ENCODE data around the gene CPVL. TPM values are rescaled to one million over a fixed set of nuclear protein-coding genes. Genes with fewer than 3 reads are reported as not detected.
"Not testable (repeated sequence)": the region's sequence is repeated elsewhere in the genome, so short reads cannot be mapped to it uniquely, and the experiment has no call there.

Gene CPVL
- total RNA-seq, 2 experiments from 2014 or later, result not detected

DNA sequence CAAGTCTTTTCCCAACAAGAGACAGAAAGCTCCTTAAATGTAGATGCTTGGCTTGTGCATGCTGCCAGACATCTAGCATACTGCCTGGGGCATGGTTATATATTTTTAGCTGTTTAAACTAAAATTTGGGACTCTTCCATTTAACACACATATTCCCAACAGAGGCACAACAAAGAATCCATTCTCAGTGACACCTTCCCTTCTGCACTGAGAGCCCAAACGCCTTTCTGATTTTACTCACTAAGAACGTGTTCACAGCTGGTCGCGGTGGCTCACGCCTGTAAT, 49.9 kb downstream of the CPVL start:
- Mint-ChIP-seq H3K4me1 (ENCODE audit: low read depth) (peaks cover 3% of the 10 kb centered on the region), H3K36me3 (ENCODE audit: low read depth) (no peaks in the 10 kb centered on the region), H3K4me3 (no peak overlapping the region), H3K27ac (no peak overlapping the region), H3K27me3 (ENCODE audit: low read depth) (peaks cover 3% of the 10 kb centered on the region), H3K9me3 (no peaks in the 10 kb centered on the region)
- DNase-seq, result no peak
- CTCF ChIA-PET, result interaction anchor here (1.0 to 6.2 kb wide), 2 partner anchors 173 to 175 kb away, joined by 5 to 45 read pairs; no protein-coding TSS in a partner anchor
- intact Hi-C loops (cut with micrococcal nuclease), result no loop called here

DNA sequence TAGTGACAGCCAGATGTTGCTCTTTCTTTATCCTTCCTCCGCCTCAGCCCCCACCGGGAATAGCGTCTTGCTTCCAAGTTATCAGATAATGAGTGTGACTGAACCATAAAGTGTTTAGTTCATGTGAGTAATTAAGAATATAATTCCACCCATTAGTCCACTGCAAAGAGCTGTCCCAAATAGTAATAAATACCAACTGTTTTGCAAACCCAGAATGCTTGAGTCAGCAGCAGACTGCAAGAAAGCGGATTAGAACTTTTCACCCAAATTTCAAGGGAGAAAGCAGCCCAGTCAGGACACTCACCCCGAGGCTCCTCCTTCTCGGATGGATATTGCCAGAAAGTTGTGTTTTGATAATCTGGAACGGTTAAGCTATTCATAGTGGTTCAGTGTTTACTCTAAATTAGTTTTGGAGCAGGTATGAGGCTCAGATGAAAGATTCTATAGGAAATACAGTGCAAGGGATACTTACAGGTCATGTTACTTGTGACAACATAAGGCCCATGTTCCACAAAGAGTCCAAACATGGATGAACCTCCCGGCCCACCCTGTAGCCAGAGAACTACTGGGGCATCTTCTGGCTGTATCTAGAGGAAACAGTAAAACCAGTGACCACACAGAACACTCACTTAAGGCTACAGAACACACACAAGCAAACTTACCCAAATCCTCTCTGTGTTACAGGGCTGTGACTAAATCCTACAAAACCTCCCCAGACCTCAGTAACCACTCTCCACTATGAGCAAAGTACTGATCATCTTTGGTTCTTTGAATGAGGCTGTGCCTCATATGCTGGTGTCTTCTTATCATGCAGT, 50.5 kb downstream of the CPVL start:
- peaks cover 3% of the 10 kb centered on the region for H3K27me3 Mint-ChIP-seq (ENCODE audit: low read depth)
- no peak for DNase-seq
- H3K9me3 Mint-ChIP-seq, result no peaks in the 10 kb centered on the region
- H3K27ac Mint-ChIP-seq, result no peak overlapping the region
- H3K4me3 Mint-ChIP-seq, result no peak overlapping the region
- intact Hi-C loops (cut with micrococcal nuclease), result no loop called here
- H3K36me3 Mint-ChIP-seq (ENCODE audit: low read depth), result no peaks in the 10 kb centered on the region
- H3K4me1 Mint-ChIP-seq (ENCODE audit: low read depth), result peaks cover 8% of the 10 kb centered on the region
- CTCF ChIA-PET, result interaction anchor here (1.0 to 1.1 kb wide), 2 partner anchors 139 to 172 kb away, joined by 3 to 5 read pairs; no protein-coding TSS in a partner anchor

DNA sequence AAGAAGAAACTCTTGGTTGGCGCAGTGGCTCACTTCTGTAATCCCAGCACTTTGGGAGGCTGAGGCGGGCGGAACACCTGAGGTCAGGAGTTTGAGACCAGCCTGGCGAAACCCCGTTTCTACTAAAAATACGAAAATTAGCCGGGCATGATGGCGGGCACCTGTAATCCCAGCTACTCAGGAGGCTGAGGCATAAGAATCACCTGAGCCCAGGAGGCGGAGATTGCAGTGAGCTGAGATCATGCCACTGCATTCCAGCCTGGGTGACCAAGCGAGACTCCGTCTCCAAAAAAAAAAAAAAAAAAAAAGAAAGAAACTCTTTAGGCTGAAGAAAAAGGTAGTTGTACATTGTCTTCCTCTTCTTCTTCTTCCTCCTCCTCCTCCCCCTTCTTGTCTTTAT, 53.2 kb downstream of the CPVL start:
- peaks cover 13% of the 10 kb centered on the region for H3K4me1 Mint-ChIP-seq (ENCODE audit: low read depth)
- intact Hi-C loops (cut with micrococcal nuclease), result loop anchor here (5.0 kb wide), 3 partner anchors 41 to 934 kb away; partner anchors contain the start of genes FKBP14 and PLEKHA8
- DNase-seq; H3K36me3 Mint-ChIP-seq (ENCODE audit: low read depth); H3K4me3 Mint-ChIP-seq; H3K9me3 Mint-ChIP-seq; H3K27me3 Mint-ChIP-seq (ENCODE audit: low read depth); H3K27ac Mint-ChIP-seq: not testable (repeated sequence)
- CTCF ChIA-PET, result interaction anchor here (1.0 to 1.7 kb wide), 3 partner anchors 13 to 171 kb away, joined by 3 to 6 read pairs (median 3); no protein-coding TSS in a partner anchor

DNA sequence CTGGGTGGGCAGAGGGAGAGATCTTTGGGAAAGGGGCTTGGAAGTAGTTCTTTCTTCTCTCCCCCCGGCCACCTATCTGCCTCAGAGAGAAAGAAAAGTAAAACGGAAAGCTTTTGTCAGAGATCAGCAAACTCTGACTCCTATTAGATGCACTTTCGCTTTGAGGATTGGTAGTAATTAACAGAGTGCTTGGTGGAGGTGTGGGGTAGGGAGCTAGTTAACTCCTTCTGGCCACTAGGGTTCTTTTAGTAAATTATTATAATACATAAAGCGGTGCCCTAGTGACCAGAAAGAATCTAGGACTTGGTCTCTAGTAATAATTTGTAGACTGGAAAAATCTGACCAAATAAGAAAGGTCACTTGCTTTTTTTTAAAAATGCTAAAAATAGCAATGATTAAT, 54.6 kb downstream of the CPVL start:
- peak; percentile 21 for DNase-seq
- CTCF ChIA-PET, result interaction anchor here (1.1 to 2.9 kb wide), 7 partner anchors 10 to 169 kb away, joined by 3 to 15 read pairs (median 10); no protein-coding TSS in a partner anchor
- Mint-ChIP-seq H3K4me3 (peak overlapping the region; percentile 78), H3K36me3 (ENCODE audit: low read depth) (no peaks in the 10 kb centered on the region), H3K27ac (peak overlapping the region; percentile 86), H3K27me3 (ENCODE audit: low read depth) (peaks cover 3% of the 10 kb centered on the region), H3K4me1 (ENCODE audit: low read depth) (peaks cover 13% of the 10 kb centered on the region), H3K9me3 (no peaks in the 10 kb centered on the region)
- intact Hi-C loops (cut with micrococcal nuclease), result loop anchor here (1.0 to 5.0 kb wide), 4 partner anchors 39 to 936 kb away; partner anchors contain the start of genes FKBP14 and PLEKHA8

DNA sequence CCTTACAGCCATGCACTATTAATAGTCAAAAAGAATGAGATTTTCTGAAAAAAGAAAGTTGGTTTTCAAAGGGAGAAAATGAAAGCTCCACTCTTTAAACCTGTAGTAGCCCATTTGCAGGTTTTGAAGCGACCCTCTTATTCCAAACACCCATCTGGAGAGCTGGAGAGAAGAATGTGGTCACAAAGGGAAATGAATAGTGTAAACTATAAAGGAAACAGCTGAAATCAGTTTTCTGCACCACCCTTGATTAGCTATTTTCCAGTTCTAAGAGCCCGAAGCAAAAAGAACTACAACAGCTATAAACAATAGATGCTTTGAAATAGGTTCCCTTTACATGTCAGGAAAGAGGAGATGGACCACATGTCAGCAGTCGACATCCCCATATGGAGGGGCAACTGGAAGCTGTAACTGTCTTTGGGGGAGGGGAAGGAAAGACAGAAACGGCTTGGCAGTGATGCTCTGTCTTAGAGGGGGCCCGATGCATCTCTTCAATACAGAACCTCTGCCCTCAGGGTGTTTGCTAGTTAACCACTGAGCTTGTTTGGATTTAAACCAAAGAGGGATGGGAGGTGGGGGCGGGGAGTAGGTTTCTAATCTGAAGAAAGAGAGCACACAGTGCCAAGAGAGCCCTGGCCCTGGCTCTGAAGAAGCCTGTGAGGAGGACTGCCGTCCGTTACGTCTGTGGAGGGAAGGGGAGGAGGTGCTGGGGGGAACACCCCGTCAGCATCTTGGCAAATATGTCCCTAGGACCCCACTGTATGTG, 55.3 kb downstream of the CPVL start:
- Mint-ChIP-seq H3K27me3 (ENCODE audit: low read depth) (peaks cover 6% of the 10 kb centered on the region), H3K27ac (peak overlapping the region; percentile 86), H3K4me1 (ENCODE audit: low read depth) (peaks cover 13% of the 10 kb centered on the region), H3K4me3 (peak overlapping the region; percentile 78), H3K36me3 (ENCODE audit: low read depth) (no peaks in the 10 kb centered on the region), H3K9me3 (no peaks in the 10 kb centered on the region)
- DNase-seq, result peak; percentile 21
- CTCF ChIA-PET, result interaction anchor here (1.1 to 2.9 kb wide), 7 partner anchors 10 to 168 kb away, joined by 3 to 15 read pairs (median 10); no protein-coding TSS in a partner anchor
- intact Hi-C loops (cut with micrococcal nuclease), result loop anchor here (1.0 to 5.0 kb wide), 4 partner anchors 39 to 936 kb away; partner anchors contain the start of genes FKBP14 and PLEKHA8

DNA sequence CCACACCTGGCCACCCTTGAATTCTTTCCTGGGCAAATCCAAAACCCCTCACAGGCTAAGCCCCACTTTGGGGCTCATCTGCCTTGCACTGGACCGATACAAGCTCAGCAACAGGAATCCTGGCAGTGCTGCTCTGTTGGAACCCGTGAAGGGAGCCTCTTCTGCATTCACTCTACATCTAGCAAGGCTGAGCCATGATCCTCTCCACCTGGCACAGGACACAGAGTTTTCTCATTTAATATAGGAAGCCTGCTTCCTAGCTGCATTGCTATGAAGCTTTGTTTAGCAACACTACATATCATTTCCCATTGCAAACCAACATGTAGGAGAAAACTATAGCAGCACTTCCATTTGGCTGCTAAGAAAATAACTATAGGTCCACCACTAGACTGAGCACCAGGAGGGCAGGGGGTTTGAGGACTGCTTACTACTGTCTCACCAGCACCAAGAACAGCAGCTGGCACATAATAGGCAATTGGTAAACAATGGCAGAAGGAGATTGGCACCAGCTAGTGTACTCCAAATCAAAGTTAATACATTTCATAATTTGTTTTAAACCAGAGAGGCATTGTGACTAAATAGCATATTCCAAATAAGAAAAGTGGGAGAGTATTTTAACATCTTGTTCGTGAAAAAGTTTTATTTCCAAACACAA, 56.1 kb downstream of the CPVL start:
- no peak for DNase-seq
- intact Hi-C loops (cut with micrococcal nuclease), result loop anchor here (5.0 kb wide), 3 partner anchors 38 to 937 kb away; partner anchors contain the start of genes FKBP14 and PLEKHA8
- H3K4me1 Mint-ChIP-seq (ENCODE audit: low read depth), result peaks cover 13% of the 10 kb centered on the region
- CTCF ChIA-PET, result interaction anchor here (0.9 to 2.9 kb wide), 5 partner anchors 11 to 168 kb away, joined by 3 to 15 read pairs (median 12); no protein-coding TSS in a partner anchor
- no peaks in the 10 kb centered on the region for H3K36me3 Mint-ChIP-seq (ENCODE audit: low read depth)
- no peaks in the 10 kb centered on the region for H3K9me3 Mint-ChIP-seq
- no peak overlapping the region for H3K27ac Mint-ChIP-seq
- H3K27me3 Mint-ChIP-seq (ENCODE audit: low read depth), result peaks cover 6% of the 10 kb centered on the region
- no peak overlapping the region for H3K4me3 Mint-ChIP-seq

DNA sequence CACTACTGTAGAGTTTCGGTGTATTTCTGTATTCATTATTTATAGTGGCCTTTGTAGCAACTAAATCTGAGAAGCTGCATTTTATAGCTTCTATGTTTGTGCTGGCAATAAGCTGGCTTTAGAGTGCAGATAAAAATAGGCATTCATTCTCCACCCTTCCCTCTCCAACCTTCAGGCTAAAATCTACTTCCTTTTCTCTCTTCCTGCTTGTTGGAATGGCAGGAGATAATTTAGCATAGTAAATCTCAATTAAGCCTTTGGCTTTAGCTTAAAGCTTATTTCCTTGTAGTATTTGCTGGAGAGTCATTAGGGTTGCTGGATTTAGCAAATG, 58.5 kb downstream of the CPVL start:
- H3K27ac Mint-ChIP-seq, result no peak overlapping the region
- intact Hi-C loops (cut with micrococcal nuclease), result no loop called here
- no peak overlapping the region for H3K4me3 Mint-ChIP-seq
- no peaks in the 10 kb centered on the region for H3K36me3 Mint-ChIP-seq (ENCODE audit: low read depth)
- DNase-seq, result no peak
- CTCF ChIA-PET, result interaction anchor here (1.0 to 1.6 kb wide), 3 partner anchors 19 to 165 kb away, joined by 4 to 8 read pairs (median 5); no protein-coding TSS in a partner anchor
- peaks cover 18% of the 10 kb centered on the region for H3K4me1 Mint-ChIP-seq (ENCODE audit: low read depth)
- no peaks in the 10 kb centered on the region for H3K9me3 Mint-ChIP-seq
- peaks cover 5% of the 10 kb centered on the region for H3K27me3 Mint-ChIP-seq (ENCODE audit: low read depth)

DNA sequence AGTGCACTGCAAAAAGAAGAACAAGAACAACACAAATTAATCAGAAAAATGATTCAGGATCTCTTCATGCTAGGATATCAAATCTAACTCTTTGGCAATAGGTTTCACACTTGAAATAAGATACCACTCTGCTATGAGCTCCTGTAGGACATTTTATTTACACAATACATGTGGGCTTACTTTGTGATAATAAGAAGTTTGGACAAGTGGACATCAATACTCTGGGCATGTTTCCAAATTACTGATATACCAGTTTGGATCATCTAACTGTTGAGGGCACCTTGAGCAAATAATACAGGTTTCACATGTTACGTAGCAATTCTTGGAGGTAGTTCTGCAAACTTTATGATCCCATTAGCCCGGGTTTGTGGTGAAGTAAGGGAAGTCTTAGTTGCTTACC, 59.8 kb downstream of the CPVL start:
- peaks cover 16% of the 10 kb centered on the region for H3K4me1 Mint-ChIP-seq (ENCODE audit: low read depth)

DNA sequence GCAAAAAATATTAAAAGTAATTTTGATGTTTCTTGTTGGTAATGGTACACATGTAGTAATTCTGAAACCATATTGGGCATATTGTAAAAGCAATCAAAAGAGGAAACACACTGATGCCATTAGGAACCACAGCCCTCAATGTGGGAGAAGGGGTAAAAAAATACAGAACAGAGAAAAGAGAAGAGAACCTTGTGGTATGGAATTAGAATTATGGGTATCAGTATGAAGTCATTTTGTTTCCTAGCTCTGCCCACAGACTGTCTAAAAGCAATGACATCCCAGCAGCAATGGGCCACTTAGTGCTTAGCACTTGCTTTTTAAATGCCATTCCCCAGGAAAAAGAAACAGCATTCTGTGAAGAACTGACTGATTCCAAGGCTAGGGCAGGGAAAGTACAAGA, 61.5 kb downstream of the CPVL start:
- H3K27me3 Mint-ChIP-seq (ENCODE audit: low read depth), result peaks cover 3% of the 10 kb centered on the region
- H3K4me3 Mint-ChIP-seq, result no peak overlapping the region
- no peak for DNase-seq
- H3K9me3 Mint-ChIP-seq, result no peaks in the 10 kb centered on the region
- intact Hi-C loops (cut with micrococcal nuclease), result no loop called here
- CTCF ChIA-PET, result interaction anchor here (0.9 kb wide), 1 partner anchor 158 kb away, joined by 3 read pairs; no protein-coding TSS in a partner anchor
- no peaks in the 10 kb centered on the region for H3K36me3 Mint-ChIP-seq (ENCODE audit: low read depth)
- no peak overlapping the region for H3K27ac Mint-ChIP-seq
- H3K4me1 Mint-ChIP-seq (ENCODE audit: low read depth), result peaks cover 4% of the 10 kb centered on the region

More for the DNA sequence above, 59.8 kb downstream of the CPVL start:
- H3K27ac Mint-ChIP-seq, result no peak overlapping the region
- H3K36me3 Mint-ChIP-seq (ENCODE audit: low read depth), result no peaks in the 10 kb centered on the region
- H3K27me3 Mint-ChIP-seq (ENCODE audit: low read depth), result peaks cover 3% of the 10 kb centered on the region
- CTCF ChIA-PET, result no interaction called here
- H3K4me3 Mint-ChIP-seq, result no peak overlapping the region
- H3K9me3 Mint-ChIP-seq, result no peaks in the 10 kb centered on the region
- DNase-seq, result no peak
- intact Hi-C loops (cut with micrococcal nuclease), result no loop called here

DNA sequence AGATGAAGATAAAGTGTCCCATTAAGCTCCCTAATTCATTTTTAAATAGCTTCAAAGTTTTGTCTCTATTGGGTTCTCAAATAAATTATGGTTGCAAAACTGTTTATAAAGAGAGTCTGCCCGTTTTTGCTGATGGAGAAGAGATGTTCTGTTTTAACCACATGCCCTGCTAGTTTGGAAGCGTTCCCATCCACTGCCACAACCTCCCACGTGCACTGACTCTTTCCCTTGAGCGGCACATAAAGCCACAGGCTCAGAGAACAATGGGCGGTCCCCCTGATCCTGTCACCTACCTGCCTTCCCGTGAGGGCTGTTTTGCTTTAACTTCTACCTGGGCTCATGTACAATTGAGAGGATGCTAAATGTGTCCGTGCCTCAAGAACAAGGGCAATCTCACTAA, 65.5 kb downstream of the CPVL start:
- CTCF ChIA-PET, result interaction anchor here (1.0 to 1.6 kb wide), 2 partner anchors 11 to 21 kb away, joined by 5 to 7 read pairs; no protein-coding TSS in a partner anchor
- Mint-ChIP-seq H3K9me3 (no peaks in the 10 kb centered on the region), H3K27me3 (ENCODE audit: low read depth) (no peaks in the 10 kb centered on the region), H3K36me3 (ENCODE audit: low read depth) (no peaks in the 10 kb centered on the region), H3K4me1 (ENCODE audit: low read depth) (peaks cover 4% of the 10 kb centered on the region), H3K27ac (no peak overlapping the region), H3K4me3 (no peak overlapping the region)
- intact Hi-C loops (cut with micrococcal nuclease), result no loop called here
- DNase-seq, result no peak

DNA sequence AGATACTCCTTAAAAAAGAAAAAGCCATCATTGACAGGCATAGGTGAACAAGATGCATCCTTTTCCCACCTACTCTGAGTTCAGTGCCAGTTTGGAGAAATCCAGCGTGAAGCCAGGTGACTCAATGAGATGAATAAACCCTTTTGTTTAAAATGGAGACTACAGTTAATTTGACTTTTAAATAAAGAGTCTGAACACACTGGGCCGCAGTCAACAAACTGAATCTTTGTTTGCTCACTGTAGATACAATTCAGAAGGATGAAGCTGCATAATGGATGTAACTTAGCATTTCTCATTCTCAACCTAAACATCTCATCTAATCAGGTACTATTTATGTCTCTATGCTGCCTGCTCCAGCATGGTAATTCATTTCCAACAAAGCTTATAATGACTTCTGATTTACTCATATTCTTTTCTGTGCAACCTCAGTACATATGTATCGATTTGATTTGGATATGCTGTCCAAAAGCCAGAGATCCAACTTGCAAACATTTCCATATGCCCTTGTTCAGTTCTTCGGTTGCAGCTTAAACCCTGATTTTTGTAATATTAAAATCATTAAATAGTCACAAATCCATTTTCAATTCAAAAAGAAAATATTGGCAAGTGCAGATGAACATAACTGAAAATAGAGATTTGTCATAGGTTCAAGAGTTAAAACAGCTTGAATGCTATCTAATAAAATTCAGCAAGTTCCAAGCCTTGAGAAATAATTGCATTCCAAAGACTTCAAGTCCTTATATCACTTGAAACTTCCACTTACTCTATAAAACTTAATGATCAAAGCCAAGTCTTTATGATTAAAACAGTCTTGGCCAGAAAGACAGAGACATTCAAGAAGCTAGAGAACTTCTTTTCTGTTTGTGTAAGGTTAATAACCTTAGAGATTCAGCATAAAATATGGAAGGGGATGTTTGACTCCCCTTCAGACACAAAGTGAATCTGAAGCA, 67.8 kb downstream of the CPVL start:
- no peak for DNase-seq
- CTCF ChIA-PET, result no interaction called here
- Mint-ChIP-seq H3K9me3 (no peaks in the 10 kb centered on the region), H3K27ac (no peak overlapping the region), H3K27me3 (ENCODE audit: low read depth) (no peaks in the 10 kb centered on the region), H3K36me3 (ENCODE audit: low read depth) (no peaks in the 10 kb centered on the region), H3K4me3 (no peak overlapping the region), H3K4me1 (ENCODE audit: low read depth) (no peaks in the 10 kb centered on the region)
- intact Hi-C loops (cut with micrococcal nuclease), result no loop called here
